ENCODE measurements around the gene HOXA5. TPM values are rescaled to one million over a fixed set of nuclear protein-coding genes. Genes with fewer than 3 reads are reported as not detected.

The HOXA5 gene
- total and polyA plus RNA-seq, 2 of the 8 experiments (the other 6 are each of a cell fraction or from before 2014, with no cell fraction given), result not detected

DNA sequence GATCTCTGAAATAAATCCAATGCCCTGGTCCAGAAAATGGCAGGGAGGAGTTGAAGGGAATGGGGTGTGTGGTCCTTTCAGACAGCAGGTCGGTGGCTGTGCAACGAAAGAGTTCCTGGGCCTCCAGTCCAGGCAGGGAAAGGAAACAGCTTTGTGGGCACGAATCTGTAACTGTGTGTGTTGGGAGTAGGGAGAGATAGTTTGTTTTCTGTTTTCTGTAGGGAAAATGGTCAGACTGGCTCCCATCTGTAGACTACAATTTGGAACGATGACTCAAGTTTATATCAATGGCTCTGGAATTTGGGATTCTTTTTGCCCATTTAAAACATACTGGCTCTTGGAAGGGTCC lies 24.4 kb upstream of the HOXA5 start:
- Histone ChIP-seq H3K4me3 (ENCODE audit: extremely low read depth in 1 of 4, insufficient read depth in 2 of 4, low read depth in 3 of 4, low read length in 4 of 4) (no peak overlapping the region), H3K14ac (ENCODE audit: insufficient read length) (no peak overlapping the region), H3K4me2 (ENCODE audit: insufficient read depth in 1 of 2, low read depth in 2 of 2, low read length in 2 of 2) (no peak overlapping the region), H4K91ac (replicated peaks; ENCODE audit: insufficient read length, low read length) (no peak overlapping the region), H3K27ac (ENCODE audit: low read depth, low read length) (no peak overlapping the region), H2AK5ac (ENCODE audit: low read depth, low read length) (no peak overlapping the region), H2BK15ac (ENCODE audit: low read length) (no peak overlapping the region), H3K4me1 (replicated peaks in 1 of 4; ENCODE audit: control insufficient read depth in 3 of 4, insufficient read depth in 4 of 4, low read length in 3 of 4) (peaks cover 0 to 3% (median under 1%) of the 10 kb centered on the region in 4 experiments; a peak in 4 of 7 replicates), H2BK12ac (ENCODE audit: low read depth, low read length) (0 out of 2 replicates have a peak overlapping the region, but pooled peaks have one; percentile 71), H3K79me1 (ENCODE audit: low read depth, low read length) (no peaks in the 10 kb centered on the region), H3K36me3 (ENCODE audit: control insufficient read depth in 2 of 4, insufficient read depth in 4 of 4, low read length in 3 of 4) (peaks cover 0 to 17% (median 0%) of the 10 kb centered on the region in 4 experiments; a peak in 1 of 8 replicates), H3K79me2 (ENCODE audit: control insufficient read depth in 1 of 2, insufficient read depth in 2 of 2, low read length in 2 of 2) (no peaks in the 10 kb centered on the region), H4K20me1 (replicated peaks in 1 of 2; ENCODE audit: control insufficient read depth in 1 of 2, insufficient read depth in 2 of 2, low read length in 2 of 2) (peaks cover 27 to 43% of the 10 kb centered on the region in 2 experiments), H2BK5ac (ENCODE audit: low read depth, low read length) (no peak overlapping the region), H3K9ac (replicated peaks in 1 of 4; ENCODE audit: extremely low read depth in 1 of 4, low read depth in 3 of 4, low read length in 3 of 4) (no peak overlapping the region), H3K23me2 (ENCODE audit: low read depth, low read length) (no peaks in the 10 kb centered on the region), H2BK20ac (ENCODE audit: low read length) (no peak overlapping the region), H3K18ac (ENCODE audit: extremely low read depth, low read length) (no peak overlapping the region), H3K23ac (ENCODE audit: insufficient read length) (no peak overlapping the region), H4K8ac (ENCODE audit: extremely low read depth, insufficient read depth, low read length) (no peak overlapping the region), H3K9me3 (ENCODE audit: insufficient read depth in 2 of 2, low read depth in 1 of 2, low read length in 1 of 2) (peaks cover 0 to 6% of the 10 kb centered on the region in 2 experiments; a peak in 1 of 4 replicates), H2BK120ac (replicated peaks; ENCODE audit: low read depth, low read length) (no peak overlapping the region), H3K27me3 (replicated peaks in 1 of 4; ENCODE audit: control insufficient read depth in 3 of 4, extremely low read depth in 1 of 4, insufficient read depth in 3 of 4, low read length in 3 of 4) (peaks cover 95 to 100% (median 100%) of the 10 kb centered on the region in 4 experiments), H3K56ac (replicated peaks; ENCODE audit: insufficient read length, low read depth, low read length) (no peak overlapping the region), H2AFZ (ENCODE audit: low read length) (no peak overlapping the region), H4K5ac (ENCODE audit: insufficient read length, low read depth, low read length) (no peak overlapping the region), H3K4ac (replicated peaks; ENCODE audit: insufficient read length, low read depth, low read length) (no peak overlapping the region)
- WGBS, 2 experiments (ENCODE audit: extremely low coverage in 1 of 2, insufficient coverage in 1 of 2, insufficient read length in 1 of 2, insufficient replicate concordance in 2 of 2, low coverage in 1 of 2, low lambda C conversion rate in 2 of 2, missing lambda C conversion rate in 1 of 2), result 32% methylated on average over 4 of the region's 4 CpGs; no CpG with 5 or more reads in 1 of the 2 experiments
- FAIRE-seq, result no peak
- TF ChIP-seq CBX8 (IDR thresholded peaks at IDR 0.05; ENCODE audit: borderline replicate concordance, low read depth, low read length), result peak; percentile 62; the same call in 1 of the 2 replicates
- TF ChIP-seq SIX5 (IDR thresholded peaks at IDR 0.05; ENCODE audit: low read depth, low read length), result no peak
- ChIA-PET POLR2A (ENCODE audit: partially characterized antibody) (no interaction called here), CTCF (ENCODE audit: partially characterized antibody) (interaction anchor here (0.7 to 5.2 kb wide), 9 partner anchors 8 to 486 kb away, joined by 3 to 29 read pairs (median 3); partner anchors contain the start of genes HOXA3 and HOXA5)
- no peak for DNase-seq (ENCODE audit: low read depth in 1 of 2, low spot score in 2 of 2)
